ENCODE results near the gene BLID. TPM values are rescaled to one million over a fixed set of nuclear protein-coding genes. Genes with fewer than 3 reads are reported as not detected.

BLID gene
- total RNA-seq, 2 donors from 2014 or later = not detected

GRCh38 chr11:122099374-122100036 lies 16.5 kb downstream of the BLID start:
- Mint-ChIP-seq H3K27ac (no peak overlapping the region), H3K9me3 (no peaks in the 10 kb centered on the region), H3K36me3 (peaks cover 0 to 4% of the 10 kb centered on the region in 2 donors)
- ATAC-seq (no peak), DNase-seq (ENCODE audit: low spot score in 2 of 2) (no peak)

- no peaks in the 10 kb centered on the region for H3K9me3 Mint-ChIP-seq
Measured at GRCh38 chr11:122098261-122098980, 17.6 kb downstream of the BLID start.

GRCh38 chr11:122097419-122098001 lies 18.5 kb downstream of the BLID start:
- no peak for DNase-seq (ENCODE audit: low spot score in 2 of 2)
- no peak for ATAC-seq
- H3K36me3 Mint-ChIP-seq = peaks cover 0 to 4% of the 10 kb centered on the region in 2 donors

More at GRCh38 chr11:122098261-122098980, 17.6 kb downstream of the BLID start:
- peaks cover 0 to 4% of the 10 kb centered on the region in 2 donors for H3K36me3 Mint-ChIP-seq
- no peak for DNase-seq (ENCODE audit: low spot score in 2 of 2)
- no peak overlapping the region for H3K27ac Mint-ChIP-seq
- no peak for ATAC-seq

GRCh38 chr11:122096272-122097112 lies 19.5 kb downstream of the BLID start:
- DNase-seq (ENCODE audit: low spot score in 2 of 2) (no peak), ATAC-seq (no peak)
- H3K9me3 Mint-ChIP-seq = no peaks in the 10 kb centered on the region
- peaks cover 0 to 4% of the 10 kb centered on the region in 2 donors for H3K36me3 Mint-ChIP-seq
- no peak overlapping the region for H3K27ac Mint-ChIP-seq

More at GRCh38 chr11:122097419-122098001, 18.5 kb downstream of the BLID start:
- no peak overlapping the region for H3K27ac Mint-ChIP-seq
- H3K9me3 Mint-ChIP-seq = no peaks in the 10 kb centered on the region

- no peaks in the 10 kb centered on the region for H3K9me3 Mint-ChIP-seq
- no peak overlapping the region for H3K27ac Mint-ChIP-seq
- H3K36me3 Mint-ChIP-seq = peaks cover 0 to 4% of the 10 kb centered on the region in 2 donors
- ATAC-seq = no peak
- no peak for DNase-seq (ENCODE audit: low spot score in 2 of 2)
Measured at GRCh38 chr11:122095681-122096262, 20.2 kb downstream of the BLID start.

GRCh38 chr11:122094836-122095235 lies 21.2 kb downstream of the BLID start:
- peaks cover 0 to 2% of the 10 kb centered on the region in 2 donors for H3K36me3 Mint-ChIP-seq
- no peaks in the 10 kb centered on the region for H3K9me3 Mint-ChIP-seq
- DNase-seq (ENCODE audit: low spot score in 2 of 2) (no peak), ATAC-seq (no peak)
- no peak overlapping the region for H3K27ac Mint-ChIP-seq

- Mint-ChIP-seq H3K9me3 (no peaks in the 10 kb centered on the region), H3K36me3 (no peaks in the 10 kb centered on the region), H3K27ac (no peak overlapping the region)
- ATAC-seq = no peak
- DNase-seq (ENCODE audit: low spot score in 2 of 2) = no peak
Measured at GRCh38 chr11:122093731-122094275, 22.2 kb downstream of the BLID start.

GRCh38 chr11:122091835-122092234 lies 24.2 kb downstream of the BLID start:
- ATAC-seq (no peak), DNase-seq (ENCODE audit: low spot score in 2 of 2) (no peak)
- Mint-ChIP-seq H3K36me3 (no peaks in the 10 kb centered on the region), H3K9me3 (no peaks in the 10 kb centered on the region), H3K27ac (no peak overlapping the region)

- DNase-seq (ENCODE audit: low spot score in 2 of 2) (no peak), ATAC-seq (no peak)
- Mint-ChIP-seq H3K9me3 (no peaks in the 10 kb centered on the region), H3K27ac (no peak overlapping the region), H3K36me3 (no peaks in the 10 kb centered on the region)
Measured at GRCh38 chr11:122089111-122089510, 26.9 kb downstream of the BLID start.

GRCh38 chr11:122085712-122086111 lies 30.3 kb downstream of the BLID start:
- no peak for ATAC-seq
- no peak for DNase-seq (ENCODE audit: low spot score in 2 of 2)
- Mint-ChIP-seq H3K27ac (no peak overlapping the region), H3K36me3 (no peaks in the 10 kb centered on the region), H3K9me3 (no peaks in the 10 kb centered on the region)

GRCh38 chr11:122085264-122085663 lies 30.8 kb downstream of the BLID start:
- Mint-ChIP-seq H3K27ac (no peak overlapping the region), H3K36me3 (no peaks in the 10 kb centered on the region), H3K9me3 (no peaks in the 10 kb centered on the region)
- no peak for DNase-seq (ENCODE audit: low spot score in 2 of 2)
- no peak for ATAC-seq

- ATAC-seq (no peak), DNase-seq (ENCODE audit: low spot score in 2 of 2) (no peak)
- Mint-ChIP-seq H3K27ac (no peak overlapping the region), H3K36me3 (no peaks in the 10 kb centered on the region), H3K9me3 (no peaks in the 10 kb centered on the region)
Measured at GRCh38 chr11:122082205-122082604, 33.8 kb downstream of the BLID start.

GRCh38 chr11:122081073-122081472 lies 34.9 kb downstream of the BLID start:
- Mint-ChIP-seq H3K9me3 (no peaks in the 10 kb centered on the region), H3K27ac (no peak overlapping the region), H3K36me3 (no peaks in the 10 kb centered on the region)
- DNase-seq (ENCODE audit: low spot score in 2 of 2) (no peak), ATAC-seq (no peak)

GRCh38 chr11:122077459-122077858 lies 38.6 kb downstream of the BLID start:
- H3K27ac Mint-ChIP-seq = no peak overlapping the region
- no peaks in the 10 kb centered on the region for H3K9me3 Mint-ChIP-seq
- ATAC-seq (no peak), DNase-seq (ENCODE audit: low spot score in 2 of 2) (no peak)
- H3K36me3 Mint-ChIP-seq = no peaks in the 10 kb centered on the region

- Mint-ChIP-seq H3K27ac (no peak overlapping the region), H3K36me3 (no peaks in the 10 kb centered on the region), H3K9me3 (no peaks in the 10 kb centered on the region)
- ATAC-seq = no peak
- DNase-seq (ENCODE audit: low spot score in 2 of 2) = no peak
Measured at GRCh38 chr11:122076512-122077120, 39.4 kb downstream of the BLID start.

GRCh38 chr11:122075016-122075415 lies 41.0 kb downstream of the BLID start:
- Mint-ChIP-seq H3K36me3 (no peaks in the 10 kb centered on the region), H3K9me3 (no peaks in the 10 kb centered on the region)
- ATAC-seq = no peak

More at GRCh38 chr11:122075016-122075415, 41.0 kb downstream of the BLID start:
- H3K27ac Mint-ChIP-seq = no peak overlapping the region
- no peak for DNase-seq (ENCODE audit: low spot score in 2 of 2)
